K562 (cell line): ENCODE measurements around the gene LSR. TPM values are rescaled to one million over a fixed set of nuclear protein-coding genes. Genes with fewer than 3 reads are reported as not detected.

Experiments
- BRF1 ChIP-seq: IDR thresholded peaks from 3 replicates; pipeline ENCODE4 v1.6.1; 2011; ENCODE audit warnings: borderline replicate concordance, mild to moderate bottlenecking; ENCODE audit not compliant: insufficient read length; ENCODE audit errors: extremely low read depth
- CEBPB ChIP-seq: fragments of 450-650 bp; IDR thresholded peaks from 2 replicates; pipeline ENCODE4 v1.6.1; 2016; ENCODE audit warnings: missing genetic modification characterization, missing compliant biosample characterization
- CHD2 ChIP-seq: IDR thresholded peaks from 2 replicates; pipeline ENCODE4 v1.6.1; 2011; ENCODE audit warnings: low read depth, low read length
- CXXC5 ChIP-seq: fragments of 250-450 bp; sonication (Bioruptor Pico); IDR thresholded peaks from 2 replicates; pipeline ENCODE4 v1.8.0; 2022; ENCODE audit warnings: inconsistent platforms, mild to moderate bottlenecking, moderate library complexity
- HDAC2 ChIP-seq: fragments of 450-650 bp; IDR thresholded peaks from 2 replicates; pipeline ENCODE4 v1.6.1; 2016; ENCODE audit warnings: mild to moderate bottlenecking
- HINFP ChIP-seq: fragments of 450-650 bp; conservative IDR thresholded peaks from 2 replicates; pipeline ENCODE4 v1.6.1; 2016; ENCODE audit warnings: missing genetic modification characterization, low read depth, mild to moderate bottlenecking, control low read depth, missing compliant biosample characterization
- HIVEP1 ChIP-seq: fragments of 250-450 bp; sonication (Bioruptor Pico); IDR thresholded peaks from 2 replicates; pipeline ENCODE4 v1.4.0; 2020; ENCODE audit warnings: mild to moderate bottlenecking
- HOMEZ ChIP-seq: fragments of 250-450 bp; sonication (Bioruptor Pico); IDR thresholded peaks from 2 replicates; pipeline ENCODE4 v1.4.0; 2020; ENCODE audit warnings: mild to moderate bottlenecking, moderate library complexity
- JUN ChIP-seq, 2 experiments: sonication (generic) in 1 of 2; formaldehyde crosslinking in 1 of 2; IDR thresholded peaks; 2 replicates each; pipeline versions ENCODE4 v1.6.1 to v1.8.0; 2012 to 2022; ENCODE audit warnings: borderline replicate concordance in 2 of 2, mild to moderate bottlenecking in 2 of 2, improper control_type of control experiment in 1 of 2, low read depth in 1 of 2, low read length in 1 of 2, missing genetic modification reagents in 1 of 2
- KLF1 ChIP-seq: fragments of 450-650 bp; IDR thresholded peaks from 2 replicates; pipeline ENCODE4 v1.6.1; 2016; ENCODE audit warnings: missing genetic modification characterization, missing compliant biosample characterization
- KLF10 ChIP-seq: fragments of 250-450 bp; sonication (Bioruptor Pico); IDR thresholded peaks from 2 replicates; pipeline ENCODE4 v1.6.1; 2021; ENCODE audit warnings: matching md5 sums
- MEIS2 ChIP-seq: fragments of 450-650 bp; IDR thresholded peaks from 2 replicates; pipeline ENCODE4 v1.6.1; 2014; ENCODE audit warnings: mild to moderate bottlenecking; ENCODE audit not compliant: partially characterized antibody
- MITF ChIP-seq: IDR thresholded peaks from 2 replicates; pipeline ENCODE4 v1.6.1; 2014; ENCODE audit warnings: antibody characterized with exemption
- NONO ChIP-seq, 2 experiments: fragments of 200-400 bp in 1 of 2; fragments of 450-650 bp in 1 of 2; formaldehyde crosslinking in 1 of 2; IDR thresholded peaks; 2 replicates each; pipeline ENCODE4 v1.6.1; 2017; ENCODE audit warnings: low read depth in 2 of 2, mild to moderate bottlenecking in 2 of 2, moderate library complexity in 2 of 2, low read length in 1 of 2
- NR2F6 ChIP-seq: fragments of 450-650 bp; formaldehyde crosslinking; IDR thresholded peaks from 2 replicates; pipeline ENCODE4 v1.4.0; 2020; ENCODE audit warnings: mild to moderate bottlenecking
- POLR2A ChIP-seq: fragments of 450-650 bp; conservative IDR thresholded peaks from 2 replicates; pipeline ENCODE4 v1.6.1; 2016
- PRMT5 ChIP-seq: sonication (generic); formaldehyde crosslinking; IDR thresholded peaks from 2 replicates; pipeline ENCODE4 v1.5.0; 2020; ENCODE audit warnings: missing genetic modification reagents
- RB1 ChIP-seq: fragments of 450-650 bp; IDR thresholded peaks from 2 replicates; pipeline ENCODE4 v1.6.1; 2017; ENCODE audit warnings: low read depth, mild to moderate bottlenecking
- RFX7 ChIP-seq: fragments of 250-450 bp; sonication (Bioruptor Pico); IDR thresholded peaks from 2 replicates; pipeline ENCODE4 v1.5.1; 2021; ENCODE audit warnings: mild to moderate bottlenecking
- RHOXF2B ChIP-seq: fragments of 250-450 bp; sonication (Bioruptor Pico); conservative IDR thresholded peaks from 2 replicates; pipeline ENCODE4 v1.5.1; 2021
- SAP30 ChIP-seq: fragments of 200-600 bp; sonication (generic); IDR thresholded peaks from 2 replicates; pipeline ENCODE4 v1.6.1; 2012; ENCODE audit warnings: borderline replicate concordance, low read depth, mild to moderate bottlenecking, moderate library complexity, low read length, control low read depth, inconsistent platforms; ENCODE audit not compliant: insufficient read depth, poor library complexity, severe bottlenecking
- SIX5 ChIP-seq, 2 experiments: IDR thresholded peaks; 2 replicates each; pipeline ENCODE4 v1.6.1; 2011; ENCODE audit warnings: low read length in 2 of 2, borderline replicate concordance in 1 of 2, low read depth in 1 of 2, mild to moderate bottlenecking in 1 of 2, moderate library complexity in 1 of 2; ENCODE audit not compliant: insufficient read depth in 1 of 2
- ZNF197 ChIP-seq: fragments of 200-800 bp; sonication (Bioruptor generic); IDR thresholded peaks from 2 replicates; pipeline ENCODE4 v1.6.1; 2016; ENCODE audit warnings: low read depth, missing genetic modification characterization, missing compliant biosample characterization
- ZZZ3 ChIP-seq: fragments of 450-650 bp; IDR thresholded peaks from 2 replicates; pipeline ENCODE4 v1.6.1; 2016; ENCODE audit warnings: antibody characterized with exemption, mild to moderate bottlenecking, moderate library complexity
- polyA plus RNA-seq, 8 experiments: library from polyadenylated mRNA; depleted of rRNA in 4 of 8; stranded (reverse) in 5 of 8; unstranded in 3 of 8; fragments of >200 nt; fragmentation: Nextera tagmentation in 2 of 8; fragmentation: Illumina TruSeq in 1 of 8; extraction: Ambion mirVana in 2 of 8; extraction: Trizol in 1 of 8; gene quantifications; 2 replicates each; pipeline versions ENCODE4 v1.2.1 to v1.2.3, GENCODE V29; 2011 to 2014; ENCODE audit warnings: inconsistent platforms in 1 of 8, missing spikeins in 1 of 8
- total RNA-seq, 7 experiments: library from RNA; depleted of rRNA in 6 of 7; stranded (reverse); fragments of >200 nt in 6 of 7; fragmentation: Illumina TruSeq in 2 of 7; extraction: Trizol in 2 of 7; gene quantifications; 2 replicates each; pipeline versions ENCODE4 v1.2.1 to v1.2.3, GENCODE V29; 2011 to 2021; ENCODE audit warnings: low replicate concordance in 1 of 7

LSR gene
- total and polyA plus RNA-seq, 9 of the 15 experiments (the other 6 are each of a cell fraction or from before 2014, with no cell fraction given): 0.44 to 87.9 (median 28.0) TPM

GRCh38 chr19:35309481-35310279 lies 60.9 kb downstream of the LSR start (continued):
- TF ChIP-seq NONO (IDR thresholded peaks at IDR 0.05; ENCODE audit: low read depth in 2 of 2, low read length in 1 of 2) (peak in 1 of 2 experiments; percentile 68; a peak in 2 of 4 replicates), CHD2 (0 out of 2 replicates have a peak, but pooled peaks have one; percentile 42), BRF1 (no peak), KLF10 (0 out of 2 replicates have a peak, but pooled peaks have one; percentile 58), ZZZ3 (no peak), CXXC5 (CRISPR knock-in tag) (peak; percentile 95), SIX5 (IDR thresholded peaks at IDR 0.05; ENCODE audit: borderline replicate concordance in 1 of 2, insufficient read depth in 1 of 2, low read depth in 1 of 2, low read length in 2 of 2) (no peak), NR2F6 (CRISPR knock-in tag) (no peak), KLF1 (tag) (peak; percentile 86), RHOXF2B (CRISPR knock-in tag) (no peak), HINFP (peak; percentile 57; the same call in 1 of the 2 replicates), HIVEP1 (CRISPR knock-in tag) (peak; percentile 81; the same call in 1 of the 2 replicates), POLR2A (peak; percentile 72), MITF (peak; percentile 58; the same call in 1 of the 2 replicates), RB1 (no peak), HOMEZ (CRISPR knock-in tag) (peak; percentile 47; the same call in 1 of the 2 replicates), ZNF197 (CRISPR knock-in tag) (peak; percentile 61), MEIS2 (no peak), SAP30 (no peak), CEBPB (no peak), JUN (IDR thresholded peaks at IDR 0.05; ENCODE audit: borderline replicate concordance, low read depth, low read length) (0 out of 2 replicates have a peak, but pooled peaks have one; percentile 14), JUN (CRISPR knock-in tag; IDR thresholded peaks at IDR 0.05; ENCODE audit: borderline replicate concordance) (no peak), HDAC2 (0 out of 2 replicates have a peak, but pooled peaks have one; percentile 39), PRMT5 (CRISPR knock-in tag) (no peak), RFX7 (CRISPR knock-in tag) (no peak)
